ENCODE data around the gene GOLGA2. TPM values are rescaled to one million over a fixed set of nuclear protein-coding genes. Genes with fewer than 3 reads are reported as not detected.
A peak's percentile ranks its signal among the peaks of the same experiment; 100 is the strongest.

The GOLGA2 gene
- total RNA-seq, 1 experiment from 2014 or later, result 60.5 TPM

DNA sequence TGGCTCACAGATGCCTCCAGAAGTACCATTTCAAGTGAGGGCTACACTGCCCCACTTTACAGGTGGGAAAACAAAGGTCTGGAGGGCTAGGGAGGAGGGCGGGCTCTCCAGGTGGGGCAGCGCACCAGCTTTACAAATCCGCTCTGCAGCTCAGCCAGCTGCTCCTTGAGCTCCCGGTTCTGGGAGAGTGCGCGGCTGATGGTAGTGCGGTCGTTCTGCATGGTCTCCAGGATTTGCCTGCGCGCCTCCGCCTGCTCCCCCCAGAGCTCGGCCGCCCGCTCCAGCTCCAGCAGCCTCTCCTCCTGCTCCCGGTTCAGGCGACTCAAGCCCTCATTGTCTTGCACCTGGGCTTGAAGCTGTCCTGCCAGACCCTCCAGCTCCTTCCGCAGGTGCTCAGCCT is 15.5 kb downstream of the GOLGA2 start:
- no peak for DNase-seq
- Histone ChIP-seq H3K9me3 (ENCODE audit: low read length) (no peaks in the 10 kb centered on the region), H3K4me2 (ENCODE audit: low read length) (no peak overlapping the region), H2AFZ (ENCODE audit: low read length) (no peak overlapping the region), H3K79me2 (ENCODE audit: low read length) (no peaks in the 10 kb centered on the region), H3K27ac (ENCODE audit: low read length) (no peak overlapping the region), H3K36me3 (ENCODE audit: low read depth, low read length) (peaks cover 3% of the 10 kb centered on the region; the same call in 1 of the 2 replicates), H4K20me1 (ENCODE audit: low read length) (no peaks in the 10 kb centered on the region), H3K27me3 (ENCODE audit: low read length) (no peaks in the 10 kb centered on the region), H3K4me3 (ENCODE audit: low read length) (no peak overlapping the region), H3K9ac (ENCODE audit: low read length) (no peak overlapping the region), H3K4me1 (ENCODE audit: insufficient read depth, low read length) (no peaks in the 10 kb centered on the region), H3F3A (ENCODE audit: low read length, unreplicated experiment) (no peaks in the 10 kb centered on the region), H3K9me2 (replicated peaks; ENCODE audit: low read length) (no peaks in the 10 kb centered on the region)
- ChIA-PET CTCF (no interaction called here), POLR2A (ENCODE audit: unreplicated experiment) (no interaction called here)
- TSS peak; percentile 0 for BruUV-seq (replicated peaks)
- TF ChIP-seq, protein P1, sequence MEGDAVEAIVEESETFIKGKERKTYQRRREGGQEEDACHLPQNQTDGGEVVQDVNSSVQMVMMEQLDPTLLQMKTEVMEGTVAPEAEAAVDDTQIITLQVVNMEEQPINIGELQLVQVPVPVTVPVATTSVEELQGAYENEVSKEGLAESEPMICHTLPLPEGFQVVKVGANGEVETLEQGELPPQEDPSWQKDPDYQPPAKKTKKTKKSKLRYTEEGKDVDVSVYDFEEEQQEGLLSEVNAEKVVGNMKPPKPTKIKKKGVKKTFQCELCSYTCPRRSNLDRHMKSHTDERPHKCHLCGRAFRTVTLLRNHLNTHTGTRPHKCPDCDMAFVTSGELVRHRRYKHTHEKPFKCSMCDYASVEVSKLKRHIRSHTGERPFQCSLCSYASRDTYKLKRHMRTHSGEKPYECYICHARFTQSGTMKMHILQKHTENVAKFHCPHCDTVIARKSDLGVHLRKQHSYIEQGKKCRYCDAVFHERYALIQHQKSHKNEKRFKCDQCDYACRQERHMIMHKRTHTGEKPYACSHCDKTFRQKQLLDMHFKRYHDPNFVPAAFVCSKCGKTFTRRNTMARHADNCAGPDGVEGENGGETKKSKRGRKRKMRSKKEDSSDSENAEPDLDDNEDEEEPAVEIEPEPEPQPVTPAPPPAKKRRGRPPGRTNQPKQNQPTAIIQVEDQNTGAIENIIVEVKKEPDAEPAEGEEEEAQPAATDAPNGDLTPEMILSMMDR (conservative IDR thresholded peaks at IDR 0.05; ENCODE audit: low read depth, low read length), result no peak
- TF ChIP-seq EZH2phosphoT487 (IDR thresholded peaks at IDR 0.05; ENCODE audit: borderline replicate concordance, low read length) (no peak), EZH2 (IDR thresholded peaks at IDR 0.05; ENCODE audit: low read length, unreplicated experiment) (no peak)
- no peak for ATAC-seq
- intact Hi-C loops (cut with micrococcal nuclease), result no loop called here

GRCh38 chr9:128259156-128259555 is 16.7 kb downstream of the GOLGA2 start:
- TF ChIP-seq, protein P1 (conservative IDR thresholded peaks at IDR 0.05; ENCODE audit: low read depth, low read length), result no peak
- no peak for TF ChIP-seq EZH2 (IDR thresholded peaks at IDR 0.05; ENCODE audit: low read length, unreplicated experiment)
- no peak for TF ChIP-seq EZH2phosphoT487 (IDR thresholded peaks at IDR 0.05; ENCODE audit: borderline replicate concordance, low read length)
- Histone ChIP-seq H4K20me1 (ENCODE audit: low read length) (no peaks in the 10 kb centered on the region), H3K9me2 (replicated peaks; ENCODE audit: low read length) (no peaks in the 10 kb centered on the region), H3K4me2 (ENCODE audit: low read length) (no peak overlapping the region), H3K9me3 (ENCODE audit: low read length) (no peaks in the 10 kb centered on the region), H3K27ac (ENCODE audit: low read length) (no peak overlapping the region), H3K4me3 (ENCODE audit: low read length) (no peak overlapping the region), H3F3A (ENCODE audit: low read length, unreplicated experiment) (no peaks in the 10 kb centered on the region), H3K9ac (ENCODE audit: low read length) (no peak overlapping the region), H3K4me1 (ENCODE audit: insufficient read depth, low read length) (no peaks in the 10 kb centered on the region), H3K79me2 (ENCODE audit: low read length) (no peaks in the 10 kb centered on the region), H3K27me3 (ENCODE audit: low read length) (no peaks in the 10 kb centered on the region), H3K36me3 (ENCODE audit: low read depth, low read length) (peaks cover 3% of the 10 kb centered on the region; the same call in 1 of the 2 replicates), H2AFZ (ENCODE audit: low read length) (no peak overlapping the region)
- ChIA-PET CTCF (no interaction called here), POLR2A (ENCODE audit: unreplicated experiment) (no interaction called here)
- intact Hi-C loops (cut with micrococcal nuclease), result loop anchor here (10.0 kb wide), 1 partner anchor 54 kb away; the partner anchor contains the start of gene DNM1
- no peak for ATAC-seq
- DNase-seq, result no peak
- BruUV-seq (replicated peaks), result no TSS peak

- no peak for ATAC-seq
- H3K4me1 ChIP-seq (ENCODE audit: insufficient read depth, low read length), result no peaks in the 10 kb centered on the region
- DNase-seq, result no peak
- no peaks in the 10 kb centered on the region for H3K27me3 ChIP-seq (ENCODE audit: low read length)
- H4K20me1 ChIP-seq (ENCODE audit: low read length), result no peaks in the 10 kb centered on the region
- BruUV-seq (replicated peaks), result no TSS peak
- H3K4me2 ChIP-seq (ENCODE audit: low read length), result no peak overlapping the region
- ChIA-PET CTCF (no interaction called here), POLR2A (ENCODE audit: unreplicated experiment) (no interaction called here)
- H3K9me3 ChIP-seq (ENCODE audit: low read length), result no peaks in the 10 kb centered on the region
- H3F3A ChIP-seq (ENCODE audit: low read length, unreplicated experiment), result no peaks in the 10 kb centered on the region
- peaks cover 3% of the 10 kb centered on the region; the same call in 1 of the 2 replicates for H3K36me3 ChIP-seq (ENCODE audit: low read depth, low read length)
- H3K9me2 ChIP-seq (replicated peaks; ENCODE audit: low read length), result no peaks in the 10 kb centered on the region
- H3K4me3 ChIP-seq (ENCODE audit: low read length), result no peak overlapping the region
- H3K9ac ChIP-seq (ENCODE audit: low read length), result no peak overlapping the region
- no peak overlapping the region for H2AFZ ChIP-seq (ENCODE audit: low read length)
- no peaks in the 10 kb centered on the region for H3K79me2 ChIP-seq (ENCODE audit: low read length)
- intact Hi-C loops (cut with micrococcal nuclease), result loop anchor here (10.0 kb wide), 1 partner anchor 54 kb away; the partner anchor contains the start of gene DNM1
- TF ChIP-seq EZH2 (IDR thresholded peaks at IDR 0.05; ENCODE audit: low read length, unreplicated experiment) (no peak), EZH2phosphoT487 (IDR thresholded peaks at IDR 0.05; ENCODE audit: borderline replicate concordance, low read length) (no peak)
- TF ChIP-seq, protein P1 (conservative IDR thresholded peaks at IDR 0.05; ENCODE audit: low read depth, low read length), result no peak
- H3K27ac ChIP-seq (ENCODE audit: low read length), result no peak overlapping the region
These were observed 17.5 kb downstream of the GOLGA2 start for GRCh38 chr9:128258326-128258725.

All from PC-3 (cell line).